ENCODE results near the gene TENT5C. TPM values are rescaled to one million over a fixed set of nuclear protein-coding genes. Genes with fewer than 3 reads are reported as not detected.

TENT5C gene
- total RNA-seq, 3 donors from 2014 or later: 4.0 to 10.2 (median 10.2) TPM

DNA sequence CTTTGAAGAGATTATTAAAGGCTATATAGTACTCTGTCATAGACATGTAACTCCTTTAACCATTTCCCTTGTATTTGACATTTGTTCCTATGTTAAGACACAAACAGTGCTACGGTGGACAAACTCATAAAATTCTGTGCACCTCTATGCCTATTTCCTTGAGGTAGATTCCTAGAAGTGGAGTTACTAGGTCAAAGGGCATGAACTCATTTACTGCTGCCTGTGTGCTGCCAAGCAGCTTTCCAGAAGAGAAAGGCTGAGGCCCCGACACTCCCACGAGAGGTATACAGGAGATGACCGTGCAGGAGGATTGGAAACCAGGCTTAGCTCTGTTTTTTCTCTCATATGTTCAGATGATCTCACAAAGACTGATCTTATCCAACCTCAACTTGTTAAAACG, 34.4 kb upstream of the TENT5C start:
- H3K36me3 ChIP-seq: no peaks in the 10 kb centered on the region
- no peaks in the 10 kb centered on the region for H3K27me3 ChIP-seq
- no peaks in the 10 kb centered on the region for H3K9me3 ChIP-seq
- H3K27ac ChIP-seq: peak overlapping the region; percentile 56 to 66
- no peak overlapping the region for H3K4me3 ChIP-seq
- peak in 1 of 2 donors; percentile 36 for DNase-seq (ENCODE audit: low spot score in 2 of 2)
- TF ChIP-seq POLR2A (IDR thresholded peaks at IDR 0.05) (no peak), POLR2AphosphoS5 (IDR thresholded peaks at IDR 0.05) (no peak)
- TF ChIP-seq, protein P1, sequence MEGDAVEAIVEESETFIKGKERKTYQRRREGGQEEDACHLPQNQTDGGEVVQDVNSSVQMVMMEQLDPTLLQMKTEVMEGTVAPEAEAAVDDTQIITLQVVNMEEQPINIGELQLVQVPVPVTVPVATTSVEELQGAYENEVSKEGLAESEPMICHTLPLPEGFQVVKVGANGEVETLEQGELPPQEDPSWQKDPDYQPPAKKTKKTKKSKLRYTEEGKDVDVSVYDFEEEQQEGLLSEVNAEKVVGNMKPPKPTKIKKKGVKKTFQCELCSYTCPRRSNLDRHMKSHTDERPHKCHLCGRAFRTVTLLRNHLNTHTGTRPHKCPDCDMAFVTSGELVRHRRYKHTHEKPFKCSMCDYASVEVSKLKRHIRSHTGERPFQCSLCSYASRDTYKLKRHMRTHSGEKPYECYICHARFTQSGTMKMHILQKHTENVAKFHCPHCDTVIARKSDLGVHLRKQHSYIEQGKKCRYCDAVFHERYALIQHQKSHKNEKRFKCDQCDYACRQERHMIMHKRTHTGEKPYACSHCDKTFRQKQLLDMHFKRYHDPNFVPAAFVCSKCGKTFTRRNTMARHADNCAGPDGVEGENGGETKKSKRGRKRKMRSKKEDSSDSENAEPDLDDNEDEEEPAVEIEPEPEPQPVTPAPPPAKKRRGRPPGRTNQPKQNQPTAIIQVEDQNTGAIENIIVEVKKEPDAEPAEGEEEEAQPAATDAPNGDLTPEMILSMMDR (IDR thresholded peaks at IDR 0.05): no peak
- no peaks in the 10 kb centered on the region for H3K4me1 ChIP-seq
- intact Hi-C loops (cut with DNase I; ENCODE audit: low total_unique reads): no loop called here

DNA sequence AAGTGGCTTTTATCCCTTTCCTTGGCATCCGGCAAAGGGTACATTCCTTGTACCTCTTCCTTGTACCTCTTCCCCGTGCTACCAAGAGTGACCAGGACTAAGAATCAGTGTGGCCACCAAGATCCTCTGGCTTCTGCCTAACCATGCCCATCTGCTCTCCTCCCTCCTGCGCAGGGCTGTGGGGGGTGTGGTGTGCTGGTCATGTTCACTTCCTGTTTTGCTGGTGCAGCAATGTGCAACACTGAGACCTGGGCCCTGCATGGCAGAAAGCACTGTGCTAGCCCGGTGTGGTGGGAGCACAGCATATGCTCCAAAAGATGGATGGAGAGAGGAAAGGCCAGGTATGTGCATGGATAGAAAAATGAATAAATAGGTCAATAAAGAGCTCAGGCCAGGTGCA, 33.3 kb upstream of the TENT5C start:
- no peaks in the 10 kb centered on the region for H3K36me3 ChIP-seq
- no peak overlapping the region for H3K4me3 ChIP-seq
- DNase-seq (ENCODE audit: low spot score in 2 of 2): no peak
- H3K4me1 ChIP-seq: no peaks in the 10 kb centered on the region
- no peaks in the 10 kb centered on the region for H3K9me3 ChIP-seq
- intact Hi-C loops (cut with DNase I; ENCODE audit: low total_unique reads): no loop called here
- TF ChIP-seq POLR2A (IDR thresholded peaks at IDR 0.05): no peak
- no peak for TF ChIP-seq POLR2AphosphoS5 (IDR thresholded peaks at IDR 0.05)
- TF ChIP-seq, protein P1 (IDR thresholded peaks at IDR 0.05): no peak
- H3K27ac ChIP-seq: no peak overlapping the region
- H3K27me3 ChIP-seq: no peaks in the 10 kb centered on the region

DNA sequence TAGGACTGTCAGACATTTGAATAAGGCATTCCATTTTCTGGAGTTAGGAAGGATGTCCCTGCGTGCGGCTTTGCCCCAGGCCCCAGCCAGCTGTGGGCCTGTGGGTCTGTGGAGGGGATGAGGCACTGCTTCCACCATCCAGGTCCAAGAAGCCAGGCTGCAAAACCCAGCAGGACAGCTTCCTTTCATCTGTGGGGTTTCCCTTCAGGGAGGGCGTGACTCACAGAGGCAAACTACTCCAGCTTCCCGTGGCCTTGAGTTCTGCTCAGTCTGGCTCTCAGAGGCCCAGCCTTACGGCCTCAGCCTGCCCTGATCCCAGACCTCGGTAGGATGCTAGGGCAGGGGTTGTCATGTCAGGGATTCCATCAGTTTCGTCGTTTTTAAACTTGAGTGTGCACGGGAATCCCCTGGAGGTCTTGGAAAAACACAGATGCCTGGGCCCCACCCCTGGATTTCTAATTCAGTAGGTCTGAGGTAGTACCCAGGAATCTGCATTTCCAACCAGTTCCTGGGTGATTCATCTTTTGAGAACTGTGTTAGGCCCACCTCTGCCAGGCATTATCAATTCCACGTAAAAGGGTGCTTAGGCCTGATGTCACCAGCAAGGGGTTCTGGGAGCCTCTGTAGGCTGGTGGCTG, 32.3 kb upstream of the TENT5C start:
- H3K27ac ChIP-seq: no peak overlapping the region
- no peaks in the 10 kb centered on the region for H3K4me1 ChIP-seq
- intact Hi-C loops (cut with DNase I; ENCODE audit: low total_unique reads): no loop called here
- TF ChIP-seq, protein P1 (IDR thresholded peaks at IDR 0.05): no peak
- TF ChIP-seq POLR2AphosphoS5 (IDR thresholded peaks at IDR 0.05): no peak
- no peak for TF ChIP-seq POLR2A (IDR thresholded peaks at IDR 0.05)
- no peaks in the 10 kb centered on the region for H3K36me3 ChIP-seq
- H3K27me3 ChIP-seq: no peaks in the 10 kb centered on the region
- no peaks in the 10 kb centered on the region for H3K9me3 ChIP-seq
- peak in 1 of 2 donors; percentile 44 for DNase-seq (ENCODE audit: low spot score in 2 of 2)
- H3K4me3 ChIP-seq: no peak overlapping the region

DNA sequence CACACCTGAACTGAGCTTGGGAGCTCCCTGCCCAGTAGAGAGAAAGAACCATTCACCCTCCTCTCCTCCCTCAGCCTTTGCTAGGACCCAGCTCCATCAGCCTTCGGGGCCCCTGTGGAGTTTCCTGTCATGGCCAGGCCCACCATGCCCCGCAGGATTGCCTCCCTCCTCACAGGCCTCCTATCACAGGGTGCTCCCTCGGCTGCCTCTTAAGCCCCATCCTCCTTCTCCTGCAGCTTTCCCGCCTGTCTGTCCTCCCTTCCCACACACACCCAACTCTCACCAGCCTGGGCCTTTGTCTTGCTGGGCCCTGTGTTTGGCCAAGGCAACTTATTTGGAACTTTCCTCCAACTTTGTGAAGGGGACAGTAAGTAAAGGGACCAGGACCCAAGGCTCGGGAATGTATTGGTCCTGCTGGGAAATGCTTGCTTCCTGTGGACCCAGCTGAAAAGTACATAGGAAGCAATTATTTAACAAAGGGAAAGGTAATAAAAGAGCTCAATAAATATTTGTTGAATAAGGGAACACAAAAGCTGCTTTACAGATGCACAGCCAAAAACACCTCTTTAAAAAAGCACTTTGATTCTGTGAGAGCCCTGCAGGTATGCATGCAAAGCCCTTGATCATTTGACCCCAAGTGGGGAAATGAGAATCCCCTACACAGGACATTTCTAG, 31.6 kb upstream of the TENT5C start:
- Histone ChIP-seq H3K27me3 (no peaks in the 10 kb centered on the region), H3K9me3 (no peaks in the 10 kb centered on the region), H3K36me3 (no peaks in the 10 kb centered on the region), H3K4me1 (no peaks in the 10 kb centered on the region), H3K4me3 (no peak overlapping the region), H3K27ac (peak overlapping the region in 1 of 2 donors; percentile 2)
- TF ChIP-seq POLR2AphosphoS5 (IDR thresholded peaks at IDR 0.05) (no peak), POLR2A (IDR thresholded peaks at IDR 0.05) (no peak)
- TF ChIP-seq, protein P1 (IDR thresholded peaks at IDR 0.05): no peak
- intact Hi-C loops (cut with DNase I; ENCODE audit: low total_unique reads): no loop called here
- peak in 1 of 2 donors; percentile 35 for DNase-seq (ENCODE audit: low spot score in 2 of 2)

DNA sequence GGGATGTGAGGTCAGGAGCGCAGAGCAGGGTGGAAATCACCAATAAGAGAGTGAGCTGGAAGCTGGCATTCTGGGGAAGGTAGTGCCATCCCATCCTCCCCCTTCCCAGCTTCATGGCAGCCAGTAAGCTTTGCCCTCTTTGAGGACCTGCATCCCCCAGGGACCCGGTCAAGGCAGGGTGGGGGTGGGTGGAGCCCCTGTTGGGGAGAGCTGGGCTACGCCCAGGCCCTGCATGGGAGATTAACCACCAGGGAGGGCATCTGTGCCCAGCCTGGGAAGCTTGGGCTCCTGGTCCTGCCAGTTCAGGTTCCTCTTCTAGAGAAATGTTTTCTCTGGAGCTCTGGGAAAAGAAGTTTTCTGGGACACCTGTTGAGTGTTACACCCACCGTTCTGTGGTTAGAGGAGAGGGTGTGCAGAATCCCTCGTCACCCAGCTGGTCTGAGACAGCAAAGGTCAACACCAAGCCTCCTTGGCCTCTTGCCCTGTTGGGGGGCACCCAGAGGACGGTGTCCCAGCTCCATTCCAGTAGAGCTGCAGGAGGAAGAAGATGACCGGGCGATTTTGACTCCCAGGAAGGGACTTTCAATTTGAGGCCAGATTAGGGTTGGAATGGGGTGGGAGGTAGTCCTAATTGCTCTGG, 30.1 kb upstream of the TENT5C start:
- H3K4me3 ChIP-seq: no peak overlapping the region
- TF ChIP-seq, protein P1 (IDR thresholded peaks at IDR 0.05): no peak
- no peak for TF ChIP-seq POLR2AphosphoS5 (IDR thresholded peaks at IDR 0.05)
- TF ChIP-seq POLR2A (IDR thresholded peaks at IDR 0.05): no peak
- DNase-seq (ENCODE audit: low spot score in 2 of 2): peak in 1 of 2 donors; percentile 44
- no peaks in the 10 kb centered on the region for H3K36me3 ChIP-seq
- no peaks in the 10 kb centered on the region for H3K9me3 ChIP-seq
- no peak overlapping the region for H3K27ac ChIP-seq
- no peaks in the 10 kb centered on the region for H3K27me3 ChIP-seq
- H3K4me1 ChIP-seq: no peaks in the 10 kb centered on the region
- intact Hi-C loops (cut with DNase I; ENCODE audit: low total_unique reads): no loop called here

All from breast epithelium (tissue), 4 donors.